ENCODE measurements around the gene CDK5RAP3. TPM values are rescaled to one million over a fixed set of nuclear protein-coding genes. Genes with fewer than 3 reads are reported as not detected.
"Not testable (repeated sequence)": the region's sequence is repeated elsewhere in the genome, so short reads cannot be mapped to it uniquely, and the experiment has no call there.

The CDK5RAP3 gene
- polyA plus RNA-seq, 4 donors: 169 to 721 (median 374) TPM

DNA sequence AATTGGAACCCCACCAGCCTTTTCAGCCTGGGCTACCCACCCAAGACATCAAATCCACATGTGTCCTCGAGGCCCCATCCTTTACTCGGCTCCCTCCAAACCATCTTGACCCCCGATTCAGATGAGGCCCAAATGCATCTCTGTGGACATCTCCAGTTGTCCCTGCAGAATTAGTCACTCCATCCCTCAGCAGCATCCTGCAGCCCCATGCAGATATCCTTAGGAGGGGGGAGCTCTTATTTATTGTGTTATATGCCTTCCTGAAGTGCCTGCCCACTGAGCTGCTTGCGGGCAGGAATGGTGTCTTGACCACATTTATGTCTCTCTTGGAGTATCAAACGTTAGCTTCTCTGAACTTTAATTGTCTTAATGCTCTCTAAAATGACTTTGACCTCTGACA, 15.6 kb downstream of the CDK5RAP3 start:
- DNase-seq (no peak), FAIRE-seq (no peak)
- no peak overlapping the region for H3K27ac ChIP-seq (ENCODE audit: low read depth in 1 of 3, low read length in 2 of 3)
- 73 to 81% (median 81%) methylated on average over 5 of the region's 5 CpGs for WGBS, 3 donors
- no peak overlapping the region for H3K4me3 ChIP-seq (ENCODE audit: low read depth in 1 of 3, low read length in 3 of 3)
- peaks cover 6 to 35% (median 7%) of the 10 kb centered on the region in 3 donors for H3K36me3 ChIP-seq (ENCODE audit: control insufficient read depth in 3 of 3, insufficient read depth in 2 of 3, low read depth in 1 of 3, low read length in 3 of 3)
- peaks cover 0 to 4% (median 0%) of the 10 kb centered on the region in 3 donors for H3K27me3 ChIP-seq (ENCODE audit: control insufficient read depth in 3 of 3, insufficient read depth in 3 of 3, low read length in 3 of 3)
- no peaks in the 10 kb centered on the region for H3K9me3 ChIP-seq (ENCODE audit: control insufficient read depth in 2 of 2, insufficient read depth in 1 of 2, low read depth in 1 of 2, low read length in 1 of 2)
- peaks cover 0 to 4% (median 0%) of the 10 kb centered on the region in 3 donors for H3K4me1 ChIP-seq (ENCODE audit: control insufficient read depth in 3 of 3, insufficient read depth in 2 of 3, low read depth in 1 of 3, low read length in 2 of 3)

DNA sequence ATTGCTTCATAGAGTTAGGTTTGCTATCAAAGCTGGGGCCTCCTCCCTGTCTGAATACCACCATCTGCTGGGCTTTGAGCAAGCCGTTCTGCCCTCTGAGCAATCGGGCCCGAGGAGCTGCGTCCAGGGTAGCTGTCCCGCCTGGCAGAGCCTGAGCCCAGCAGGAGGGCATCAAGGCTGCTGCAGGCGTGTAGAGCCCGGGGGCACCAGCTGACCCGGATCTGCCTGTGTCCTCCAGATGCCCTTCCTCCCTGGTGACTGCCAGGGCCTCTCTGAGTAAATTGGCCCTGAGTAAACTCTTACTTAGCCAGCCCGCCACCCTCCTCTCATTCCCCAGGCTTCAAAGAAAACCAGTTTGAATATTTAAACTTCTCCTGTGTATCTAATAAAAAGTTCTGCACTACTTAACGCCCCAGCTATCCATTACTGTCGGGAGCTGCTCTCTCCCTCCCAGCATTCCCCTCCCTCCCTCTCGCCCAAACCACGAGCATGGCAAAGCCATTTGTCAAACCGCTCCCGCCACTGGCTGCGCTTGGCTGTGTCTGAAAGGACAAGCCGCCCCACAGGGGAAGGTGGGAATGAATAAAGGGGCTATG, 16.4 kb downstream of the CDK5RAP3 start:
- FAIRE-seq (no peak), DNase-seq (no peak)
- Histone ChIP-seq H3K36me3 (ENCODE audit: control insufficient read depth in 3 of 3, insufficient read depth in 2 of 3, low read depth in 1 of 3, low read length in 3 of 3) (peaks cover 4 to 27% (median 6%) of the 10 kb centered on the region in 3 donors), H3K27ac (ENCODE audit: low read depth in 1 of 3, low read length in 2 of 3) (peak overlapping the region in 1 of 3 donors; percentile 15), H3K9me3 (ENCODE audit: control insufficient read depth in 2 of 2, insufficient read depth in 1 of 2, low read depth in 1 of 2, low read length in 1 of 2) (no peaks in the 10 kb centered on the region), H3K27me3 (ENCODE audit: control insufficient read depth in 3 of 3, insufficient read depth in 3 of 3, low read length in 3 of 3) (peaks cover 0 to 4% (median 0%) of the 10 kb centered on the region in 3 donors), H3K4me3 (ENCODE audit: low read depth in 1 of 3, low read length in 3 of 3) (no peak overlapping the region), H3K4me1 (ENCODE audit: control insufficient read depth in 3 of 3, insufficient read depth in 2 of 3, low read depth in 1 of 3, low read length in 2 of 3) (peaks cover 0 to 4% (median 0%) of the 10 kb centered on the region in 3 donors)
- 47 to 62% (median 56%) methylated on average over 17 of the region's 17 CpGs for WGBS, 3 donors

DNA sequence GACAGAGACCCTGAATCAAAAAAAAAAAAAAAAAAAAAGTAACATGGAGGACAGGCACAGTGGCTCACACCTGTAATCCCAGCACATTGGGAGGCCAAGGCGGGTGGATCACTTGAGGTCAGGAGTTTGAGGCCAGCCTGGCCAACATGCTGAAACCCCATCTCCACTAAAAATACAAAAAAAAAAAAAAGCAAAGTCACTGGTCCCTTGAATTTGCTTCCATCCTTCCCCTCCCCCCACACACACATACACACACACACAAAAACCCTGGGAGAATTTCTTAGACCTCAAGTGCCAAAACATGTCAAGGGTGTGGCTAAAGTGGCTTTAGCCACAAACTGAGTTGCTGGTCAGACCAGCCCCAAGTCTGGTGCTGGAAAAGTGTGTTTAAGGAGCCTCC, 17.5 kb downstream of the CDK5RAP3 start:
- 91 to 100% (median 96%) methylated on average over 1 of the region's 1 CpG for WGBS, 3 donors
- H3K9me3 ChIP-seq (ENCODE audit: control insufficient read depth in 2 of 2, insufficient read depth in 1 of 2, low read depth in 1 of 2, low read length in 1 of 2); DNase-seq; H3K4me3 ChIP-seq (ENCODE audit: low read depth in 1 of 3, low read length in 3 of 3); FAIRE-seq; H3K27ac ChIP-seq (ENCODE audit: low read depth in 1 of 3, low read length in 2 of 3); H3K27me3 ChIP-seq (ENCODE audit: control insufficient read depth in 3 of 3, insufficient read depth in 3 of 3, low read length in 3 of 3); H3K4me1 ChIP-seq (ENCODE audit: control insufficient read depth in 3 of 3, insufficient read depth in 2 of 3, low read depth in 1 of 3, low read length in 2 of 3): not testable (repeated sequence)
- peaks cover 2 to 16% (median 6%) of the 10 kb centered on the region in 3 donors for H3K36me3 ChIP-seq (ENCODE audit: control insufficient read depth in 3 of 3, insufficient read depth in 2 of 3, low read depth in 1 of 3, low read length in 3 of 3)

GRCh38 chr17:47989159-47989558, 18.2 kb downstream of the CDK5RAP3 start:
- peaks cover 0 to 4% (median 0%) of the 10 kb centered on the region in 3 donors for H3K4me1 ChIP-seq (ENCODE audit: control insufficient read depth in 3 of 3, insufficient read depth in 2 of 3, low read depth in 1 of 3, low read length in 2 of 3)
- no peaks in the 10 kb centered on the region for H3K9me3 ChIP-seq (ENCODE audit: control insufficient read depth in 2 of 2, insufficient read depth in 1 of 2, low read depth in 1 of 2, low read length in 1 of 2)
- H3K36me3 ChIP-seq (ENCODE audit: control insufficient read depth in 3 of 3, insufficient read depth in 2 of 3, low read depth in 1 of 3, low read length in 3 of 3): peaks cover 0 to 10% (median 2%) of the 10 kb centered on the region in 3 donors
- FAIRE-seq (no peak), DNase-seq (no peak)
- peaks cover 0 to 4% (median 0%) of the 10 kb centered on the region in 3 donors for H3K27me3 ChIP-seq (ENCODE audit: control insufficient read depth in 3 of 3, insufficient read depth in 3 of 3, low read length in 3 of 3)
- WGBS, 3 donors: 82 to 85% (median 84%) methylated on average over 10 of the region's 10 CpGs
- H3K27ac ChIP-seq (ENCODE audit: low read depth in 1 of 3, low read length in 2 of 3): no peak overlapping the region
- H3K4me3 ChIP-seq (ENCODE audit: low read depth in 1 of 3, low read length in 3 of 3): no peak overlapping the region

- DNase-seq: no peak
- WGBS, 3 donors: 75 to 85% (median 85%) methylated on average over 1 of the region's 1 CpG
- no peak overlapping the region for H3K27ac ChIP-seq (ENCODE audit: low read depth in 1 of 3, low read length in 2 of 3)
- peaks cover 0 to 4% (median 0%) of the 10 kb centered on the region in 3 donors for H3K4me1 ChIP-seq (ENCODE audit: control insufficient read depth in 3 of 3, insufficient read depth in 2 of 3, low read depth in 1 of 3, low read length in 2 of 3)
- H3K36me3 ChIP-seq (ENCODE audit: control insufficient read depth in 3 of 3, insufficient read depth in 2 of 3, low read depth in 1 of 3, low read length in 3 of 3): peaks cover 0 to 5% (median 0%) of the 10 kb centered on the region in 3 donors
- no peaks in the 10 kb centered on the region for H3K9me3 ChIP-seq (ENCODE audit: control insufficient read depth in 2 of 2, insufficient read depth in 1 of 2, low read depth in 1 of 2, low read length in 1 of 2)
- FAIRE-seq: no peak
- H3K27me3 ChIP-seq (ENCODE audit: control insufficient read depth in 3 of 3, insufficient read depth in 3 of 3, low read length in 3 of 3): peaks cover 0 to 4% (median 0%) of the 10 kb centered on the region in 3 donors
- H3K4me3 ChIP-seq (ENCODE audit: low read depth in 1 of 3, low read length in 3 of 3): no peak overlapping the region
These were observed 18.8 kb downstream of the CDK5RAP3 start for GRCh38 chr17:47989700-47990099.

GRCh38 chr17:47990962-47991731, 20.2 kb downstream of the CDK5RAP3 start:
- Histone ChIP-seq H3K27me3 (ENCODE audit: control insufficient read depth in 3 of 3, insufficient read depth in 3 of 3, low read length in 3 of 3) (peaks cover 0 to 6% (median 0%) of the 10 kb centered on the region in 3 donors), H3K27ac (ENCODE audit: low read depth in 1 of 3, low read length in 2 of 3) (no peak overlapping the region), H3K4me1 (ENCODE audit: control insufficient read depth in 3 of 3, insufficient read depth in 2 of 3, low read depth in 1 of 3, low read length in 2 of 3) (peaks cover 0 to 4% (median 0%) of the 10 kb centered on the region in 3 donors), H3K9me3 (ENCODE audit: control insufficient read depth in 2 of 2, insufficient read depth in 1 of 2, low read depth in 1 of 2, low read length in 1 of 2) (no peaks in the 10 kb centered on the region), H3K36me3 (ENCODE audit: control insufficient read depth in 3 of 3, insufficient read depth in 2 of 3, low read depth in 1 of 3, low read length in 3 of 3) (no peaks in the 10 kb centered on the region), H3K4me3 (ENCODE audit: low read depth in 1 of 3, low read length in 3 of 3) (no peak overlapping the region)
- DNase-seq (no peak), FAIRE-seq (no peak)
- 63 to 75% (median 67%) methylated on average over 13 to 14 of the region's 14 CpGs for WGBS, 3 donors

DNA sequence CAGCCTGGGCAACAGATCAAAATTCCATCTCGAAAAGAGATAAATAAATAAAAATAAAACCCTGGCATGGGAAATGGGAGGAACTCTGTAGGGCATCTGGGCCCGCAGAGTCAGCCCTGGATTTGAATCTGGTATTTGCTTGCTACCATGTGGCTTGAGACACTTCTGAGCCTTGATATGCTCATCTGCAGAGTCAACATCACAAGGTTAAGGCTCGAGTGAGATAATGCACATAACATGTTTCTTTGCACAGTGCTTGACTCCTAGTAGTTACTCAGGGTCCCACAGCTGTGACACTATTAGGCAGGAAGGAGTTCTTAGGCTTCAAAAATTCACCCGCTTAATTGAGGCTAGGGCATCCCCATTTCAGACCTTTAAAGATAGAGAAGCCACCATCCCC, 21.3 kb downstream of the CDK5RAP3 start:
- H3K4me1 ChIP-seq (ENCODE audit: control insufficient read depth in 3 of 3, insufficient read depth in 2 of 3, low read depth in 1 of 3, low read length in 2 of 3): peaks cover 0 to under 1% (median 0%) of the 10 kb centered on the region in 3 donors
- FAIRE-seq (no peak), DNase-seq (no peak)
- H3K27me3 ChIP-seq (ENCODE audit: control insufficient read depth in 3 of 3, insufficient read depth in 3 of 3, low read length in 3 of 3): peaks cover 0 to 6% (median 0%) of the 10 kb centered on the region in 3 donors
- no peaks in the 10 kb centered on the region for H3K9me3 ChIP-seq (ENCODE audit: control insufficient read depth in 2 of 2, insufficient read depth in 1 of 2, low read depth in 1 of 2, low read length in 1 of 2)
- WGBS, 3 donors: 61 to 70% (median 61%) methylated on average over 4 of the region's 4 CpGs
- H3K27ac ChIP-seq (ENCODE audit: low read depth in 1 of 3, low read length in 2 of 3): no peak overlapping the region
- no peaks in the 10 kb centered on the region for H3K36me3 ChIP-seq (ENCODE audit: control insufficient read depth in 3 of 3, insufficient read depth in 2 of 3, low read depth in 1 of 3, low read length in 3 of 3)
- no peak overlapping the region for H3K4me3 ChIP-seq (ENCODE audit: low read depth in 1 of 3, low read length in 3 of 3)

DNA sequence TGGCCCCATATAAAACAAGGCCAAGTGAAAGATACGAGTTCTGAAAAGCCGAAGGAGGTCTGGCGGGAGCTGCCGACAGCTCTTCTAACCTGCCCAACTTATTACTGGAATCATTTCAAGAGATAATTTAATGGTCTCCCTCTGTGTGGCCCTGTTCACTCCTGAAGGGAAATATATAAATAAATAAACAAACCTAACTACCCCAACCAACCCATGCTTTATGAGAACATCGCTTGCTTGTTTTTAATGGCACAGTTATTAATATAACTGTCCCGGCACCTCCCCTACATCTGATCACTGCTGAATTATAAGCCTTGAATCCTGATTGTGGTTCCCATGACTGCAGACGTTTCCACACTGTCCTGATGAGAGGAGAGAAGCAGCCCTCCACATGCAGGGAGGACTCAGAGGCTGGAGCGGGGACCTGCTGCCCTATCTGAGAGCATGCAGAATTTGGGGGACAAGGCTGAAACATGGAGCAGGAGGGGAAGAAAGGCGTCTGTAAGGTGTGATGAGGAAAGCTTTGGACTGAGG, 22.2 kb downstream of the CDK5RAP3 start:
- FAIRE-seq (no peak), DNase-seq (no peak)
- no peaks in the 10 kb centered on the region for H3K4me1 ChIP-seq (ENCODE audit: control insufficient read depth in 3 of 3, insufficient read depth in 2 of 3, low read depth in 1 of 3, low read length in 2 of 3)
- H3K27ac ChIP-seq (ENCODE audit: low read depth in 1 of 3, low read length in 2 of 3): no peak overlapping the region
- peak overlapping the region in 1 of 3 donors; percentile 14 for H3K4me3 ChIP-seq (ENCODE audit: low read depth in 1 of 3, low read length in 3 of 3)
- H3K9me3 ChIP-seq (ENCODE audit: control insufficient read depth in 2 of 2, insufficient read depth in 1 of 2, low read depth in 1 of 2, low read length in 1 of 2): no peaks in the 10 kb centered on the region
- no peaks in the 10 kb centered on the region for H3K36me3 ChIP-seq (ENCODE audit: control insufficient read depth in 3 of 3, insufficient read depth in 2 of 3, low read depth in 1 of 3, low read length in 3 of 3)
- WGBS, 3 donors: 73 to 80% (median 76%) methylated on average over 9 of the region's 9 CpGs
- H3K27me3 ChIP-seq (ENCODE audit: control insufficient read depth in 3 of 3, insufficient read depth in 3 of 3, low read length in 3 of 3): peaks cover 0 to 2% (median 0%) of the 10 kb centered on the region in 3 donors
